Measurements from ENCODE around the gene SCP2. TPM values are rescaled to one million over a fixed set of nuclear protein-coding genes. Genes with fewer than 3 reads are reported as not detected.

The SCP2 gene
- total RNA-seq, 3 donors from 2014 or later, result 47.6 to 67.8 (median 52.2) TPM

DNA sequence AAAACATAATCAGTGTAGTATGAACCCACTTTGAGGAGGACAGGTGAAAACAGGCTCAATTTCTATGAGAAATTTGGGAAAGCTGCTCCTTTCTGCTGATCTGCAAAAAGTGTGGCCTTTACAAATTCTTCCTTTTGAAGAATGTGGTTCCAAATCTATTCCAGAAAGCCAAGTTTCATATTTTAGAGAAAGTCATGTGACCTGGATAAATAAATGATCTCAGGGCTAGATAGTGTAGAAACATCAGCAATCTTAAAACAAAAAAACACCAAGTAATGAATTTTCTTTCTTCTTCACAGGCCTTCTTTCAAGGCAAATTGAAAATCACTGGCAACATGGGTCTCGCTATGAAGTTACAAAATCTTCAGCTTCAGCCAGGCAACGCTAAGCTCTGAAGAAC lies 123.2 kb downstream of the SCP2 start:
- H3K36me3 Mint-ChIP-seq (ENCODE audit: insufficient read depth), result peaks cover 38% of the 10 kb centered on the region
- no peaks in the 10 kb centered on the region for H3K9me3 Mint-ChIP-seq
- DNase-seq (no peak), ATAC-seq (no peak)
- H3K27me3 Mint-ChIP-seq (ENCODE audit: low read depth), result no peaks in the 10 kb centered on the region
- H3K4me3 Mint-ChIP-seq, result no peak overlapping the region
- H3K4me1 Mint-ChIP-seq (ENCODE audit: low read depth), result peaks cover 4% of the 10 kb centered on the region

DNA sequence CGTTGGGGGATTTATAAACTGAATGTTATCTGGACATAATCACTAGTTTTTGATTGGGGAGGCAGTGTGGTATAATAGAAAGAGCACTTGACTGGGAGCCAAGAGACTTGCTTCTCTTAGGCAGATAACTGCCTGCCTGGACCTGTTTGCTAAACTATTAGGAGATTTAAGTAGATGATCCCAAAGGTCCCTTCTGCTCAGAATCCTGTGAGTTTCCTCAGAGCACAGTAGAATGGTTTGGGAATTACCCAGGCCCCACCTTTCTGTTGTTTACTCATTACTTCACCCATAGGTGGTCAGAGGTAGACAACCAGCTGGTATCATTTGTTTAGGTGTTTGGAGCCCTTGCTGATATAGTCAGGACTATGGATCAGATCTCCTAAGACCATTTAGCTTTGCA lies 124.6 kb downstream of the SCP2 start:
- H3K4me1 Mint-ChIP-seq (ENCODE audit: low read depth), result peaks cover 4% of the 10 kb centered on the region
- peaks cover 40% of the 10 kb centered on the region for H3K36me3 Mint-ChIP-seq (ENCODE audit: insufficient read depth)
- H3K9me3 Mint-ChIP-seq, result no peaks in the 10 kb centered on the region
- ATAC-seq, result no peak
- DNase-seq, result no peak
- no peaks in the 10 kb centered on the region for H3K27me3 Mint-ChIP-seq (ENCODE audit: low read depth)
- H3K4me3 Mint-ChIP-seq, result no peak overlapping the region

DNA sequence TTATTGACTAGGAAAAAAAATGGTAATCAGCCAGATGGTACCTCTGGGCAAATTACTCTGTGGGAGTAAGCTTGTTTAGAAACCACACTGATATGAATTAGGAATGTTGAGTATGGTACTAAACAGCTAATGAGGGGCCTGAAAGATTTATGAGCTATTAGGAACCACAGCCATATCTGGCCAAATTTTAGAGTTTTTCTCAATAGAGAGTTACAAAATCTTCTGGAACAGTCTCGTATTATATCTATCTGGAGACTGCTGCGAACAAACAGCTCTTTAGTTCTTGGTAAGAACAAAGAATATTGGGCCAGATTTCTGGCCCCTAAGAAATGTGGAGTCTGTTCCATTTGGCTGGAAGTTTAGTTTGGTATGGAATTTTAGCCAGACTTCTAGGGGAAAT lies 130.1 kb downstream of the SCP2 start:
- ATAC-seq (no peak), DNase-seq (no peak)
- no peaks in the 10 kb centered on the region for H3K9me3 Mint-ChIP-seq
- peaks cover 16% of the 10 kb centered on the region for H3K36me3 Mint-ChIP-seq (ENCODE audit: insufficient read depth)
- H3K4me3 Mint-ChIP-seq, result no peak overlapping the region
- no peaks in the 10 kb centered on the region for H3K4me1 Mint-ChIP-seq (ENCODE audit: low read depth)
- H3K27me3 Mint-ChIP-seq (ENCODE audit: low read depth), result peaks cover 14% of the 10 kb centered on the region

DNA sequence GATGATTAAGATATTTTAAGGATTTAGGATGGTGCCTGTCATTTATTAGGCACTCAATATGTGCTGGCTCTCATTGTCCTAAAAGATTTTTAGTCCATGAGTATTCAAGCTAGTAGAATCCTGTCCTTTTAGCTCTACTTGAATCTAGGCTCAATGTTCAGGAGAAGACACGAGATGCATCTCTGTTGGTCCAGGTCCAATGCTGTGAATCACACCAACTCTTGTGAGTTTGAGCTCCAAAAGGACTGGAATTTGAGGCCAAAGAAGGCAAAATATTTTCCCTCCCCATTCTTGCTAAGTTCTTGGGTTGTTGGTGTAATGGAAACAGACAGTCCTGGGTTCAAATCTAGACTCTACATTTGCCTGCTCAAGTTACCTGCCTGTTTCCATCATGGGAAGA lies 133.5 kb downstream of the SCP2 start:
- no peaks in the 10 kb centered on the region for H3K36me3 Mint-ChIP-seq (ENCODE audit: insufficient read depth)
- peaks cover 40% of the 10 kb centered on the region for H3K27me3 Mint-ChIP-seq (ENCODE audit: low read depth)
- H3K9me3 Mint-ChIP-seq, result no peaks in the 10 kb centered on the region
- no peak for DNase-seq
- no peak overlapping the region for H3K4me3 Mint-ChIP-seq
- peaks cover 6% of the 10 kb centered on the region for H3K4me1 Mint-ChIP-seq (ENCODE audit: low read depth)
- ATAC-seq, result no peak

DNA sequence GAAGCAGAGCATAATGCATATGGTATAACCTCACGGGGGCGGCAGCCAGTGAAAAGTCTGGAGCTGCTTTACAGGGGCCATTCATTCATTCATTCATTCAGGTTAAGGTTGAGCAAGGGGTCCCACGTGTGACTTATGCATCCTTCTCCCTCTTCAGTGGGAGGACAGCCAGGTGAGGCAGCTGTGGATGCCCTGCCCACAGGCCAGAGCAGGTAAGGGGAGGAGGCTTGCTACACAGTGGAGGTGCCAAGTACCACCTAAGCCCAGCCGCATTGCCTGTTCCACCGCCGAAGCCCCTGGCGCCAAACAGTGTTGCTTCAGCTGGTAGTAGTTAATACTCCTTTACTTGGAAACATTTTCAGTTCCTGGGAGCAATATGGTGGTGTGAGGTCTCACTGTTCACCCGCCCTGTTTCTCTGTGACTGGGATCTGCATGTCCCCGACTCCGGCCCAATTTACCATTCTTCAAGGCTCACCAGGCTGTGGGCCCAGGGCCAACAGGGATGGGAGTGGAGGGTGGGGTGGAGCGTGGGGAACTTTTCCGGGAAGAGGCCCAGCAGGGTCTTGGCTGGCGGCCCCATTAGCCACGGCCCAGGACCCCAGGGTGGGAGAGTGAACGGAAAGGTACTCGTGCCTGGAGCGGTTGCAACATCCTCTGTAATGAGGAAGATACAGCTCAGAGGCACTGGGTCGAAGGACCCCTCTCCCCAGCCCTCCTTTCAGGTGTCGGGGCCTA lies 134.2 kb downstream of the SCP2 start:
- Mint-ChIP-seq H3K27me3 (ENCODE audit: low read depth) (peaks cover 42% of the 10 kb centered on the region), H3K4me3 (peak overlapping the region; percentile 54), H3K9me3 (no peaks in the 10 kb centered on the region), H3K4me1 (ENCODE audit: low read depth) (peaks cover 6% of the 10 kb centered on the region), H3K36me3 (ENCODE audit: insufficient read depth) (no peaks in the 10 kb centered on the region)
- DNase-seq (no peak), ATAC-seq (no peak)

DNA sequence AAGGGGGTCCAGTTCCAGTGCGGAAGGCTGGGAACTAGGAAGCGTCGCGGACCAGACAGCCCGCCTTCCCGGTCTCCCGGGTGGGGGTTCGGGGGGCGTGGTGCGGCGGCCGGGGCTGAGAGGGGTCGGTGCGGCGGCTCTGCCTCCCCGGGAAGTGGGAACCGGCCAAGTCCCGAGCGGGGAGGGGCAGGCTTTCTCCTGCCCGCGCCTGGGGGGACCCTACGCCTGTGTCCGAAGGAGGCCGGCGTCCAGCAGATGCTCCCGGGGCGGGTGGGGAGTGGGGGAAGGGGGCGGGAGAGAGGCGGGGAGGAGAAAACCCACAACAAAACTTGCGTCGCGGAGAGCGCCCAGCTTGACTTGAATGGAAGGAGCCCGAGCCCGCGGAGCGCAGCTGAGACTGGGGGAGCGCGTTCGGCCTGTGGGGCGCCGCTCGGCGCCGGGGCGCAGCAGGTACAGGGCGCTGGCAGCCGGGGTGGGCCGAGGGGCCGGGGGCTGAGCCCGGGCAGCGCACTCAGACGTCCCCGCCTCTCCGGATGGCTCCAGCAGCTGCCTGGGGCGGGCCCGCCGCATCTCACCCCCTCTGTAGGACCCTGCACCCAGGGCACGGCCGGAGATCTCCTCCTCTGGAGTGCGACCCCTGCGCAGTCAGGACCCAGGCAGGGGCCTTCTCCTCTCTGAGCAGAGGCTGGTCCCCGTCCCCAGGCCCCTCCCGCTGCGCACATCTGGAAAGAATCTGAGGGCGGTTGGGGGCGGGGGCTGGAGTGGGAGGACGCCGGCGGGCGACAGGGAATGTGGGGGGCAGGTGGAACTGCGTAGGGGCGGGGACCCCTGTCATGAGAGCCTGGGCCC lies 135.0 kb downstream of the SCP2 start, which contains the start of gene PODN:
Gene PODN, plus strand, starts transcription at position 355 of the 849 bp plus-strand sequence. CDS start 7,643 bp downstream, outside the sequence.
- H3K27me3 Mint-ChIP-seq (ENCODE audit: low read depth), result peaks cover 42% of the 10 kb centered on the region
- peaks cover 6% of the 10 kb centered on the region for H3K4me1 Mint-ChIP-seq (ENCODE audit: low read depth)
- ATAC-seq (peak; percentile 67 to 74), DNase-seq (no peak)
- H3K9me3 Mint-ChIP-seq, result no peaks in the 10 kb centered on the region
- peak within 1 kb of the TSS; percentile 54 for H3K4me3 Mint-ChIP-seq
- no peaks in the 10 kb centered on the region for H3K36me3 Mint-ChIP-seq (ENCODE audit: insufficient read depth)

GRCh38 chr1:53062708-53063591 lies 135.9 kb downstream of the SCP2 start:
- no peaks in the 10 kb centered on the region for H3K36me3 Mint-ChIP-seq (ENCODE audit: insufficient read depth)
- H3K4me3 Mint-ChIP-seq, result peak overlapping the region; percentile 47
- H3K27me3 Mint-ChIP-seq (ENCODE audit: low read depth), result peaks cover 42% of the 10 kb centered on the region
- no peak for DNase-seq
- peaks cover 6% of the 10 kb centered on the region for H3K4me1 Mint-ChIP-seq (ENCODE audit: low read depth)
- no peaks in the 10 kb centered on the region for H3K9me3 Mint-ChIP-seq
- peak; percentile 13 to 39 for ATAC-seq

DNA sequence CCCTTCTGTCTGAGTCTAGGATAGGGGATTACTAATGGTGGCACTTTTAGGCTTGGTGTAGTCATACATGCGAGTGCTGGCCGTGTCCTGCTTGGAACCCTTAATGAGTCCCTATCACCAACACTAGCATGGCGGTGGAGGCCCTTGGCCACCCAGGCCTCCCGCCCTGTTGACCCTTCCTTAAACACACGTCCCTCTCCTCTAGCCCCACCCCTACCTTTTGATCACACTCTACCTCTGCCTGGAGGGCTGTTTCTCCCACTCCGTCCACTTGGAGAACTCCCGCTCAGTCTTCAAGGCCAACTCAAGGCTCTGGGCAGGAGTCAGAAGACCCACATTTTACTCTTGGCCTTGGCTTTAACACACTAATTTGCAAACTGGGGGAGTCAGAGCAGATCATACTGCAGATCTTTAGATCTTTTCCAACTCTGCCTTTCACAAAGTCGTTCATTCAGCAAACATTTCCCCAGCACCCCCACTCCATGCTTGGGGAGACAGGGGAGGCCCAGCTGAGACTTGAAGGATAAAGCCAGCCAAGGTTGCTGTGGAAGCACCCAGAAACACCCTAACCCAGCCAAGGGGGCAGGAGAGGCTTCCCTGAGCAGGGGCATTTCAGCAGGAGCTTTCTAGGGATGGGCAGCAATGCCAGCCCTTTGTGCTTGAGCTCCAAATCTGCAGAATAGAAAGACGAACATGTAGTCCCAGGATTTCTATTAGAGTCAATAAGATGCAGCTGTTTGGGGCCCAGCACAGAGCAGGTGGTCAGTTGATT lies 136.9 kb downstream of the SCP2 start:
- H3K36me3 Mint-ChIP-seq (ENCODE audit: insufficient read depth), result no peaks in the 10 kb centered on the region
- H3K4me1 Mint-ChIP-seq (ENCODE audit: low read depth), result peaks cover 6% of the 10 kb centered on the region
- H3K9me3 Mint-ChIP-seq, result no peaks in the 10 kb centered on the region
- H3K27me3 Mint-ChIP-seq (ENCODE audit: low read depth), result peaks cover 42% of the 10 kb centered on the region
- no peak for DNase-seq
- H3K4me3 Mint-ChIP-seq, result no peak overlapping the region
- ATAC-seq, result no peak

DNA sequence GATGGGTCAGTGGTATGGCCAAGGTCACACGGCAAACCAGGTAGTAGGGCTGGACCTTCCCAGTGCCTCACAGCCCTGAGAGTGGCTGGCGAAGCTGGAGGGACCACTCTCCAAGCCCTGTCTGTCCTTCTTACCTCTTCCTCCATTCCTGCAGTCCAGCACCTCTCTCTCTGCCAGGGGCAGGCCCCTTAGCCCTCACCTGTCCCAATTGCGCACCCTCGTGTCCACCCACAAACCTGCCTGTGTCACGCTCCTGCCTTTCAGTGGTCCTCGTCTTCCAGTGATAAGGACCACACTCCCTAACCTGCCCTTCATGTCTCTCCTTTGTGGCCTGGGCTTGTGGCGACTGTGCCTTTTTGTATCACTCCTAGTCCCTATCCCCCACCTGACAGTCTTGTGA lies 138.3 kb downstream of the SCP2 start:
- DNase-seq (no peak), ATAC-seq (no peak)
- peaks cover 6% of the 10 kb centered on the region for H3K4me1 Mint-ChIP-seq (ENCODE audit: low read depth)
- peaks cover 43% of the 10 kb centered on the region for H3K27me3 Mint-ChIP-seq (ENCODE audit: low read depth)
- no peak overlapping the region for H3K4me3 Mint-ChIP-seq
- H3K36me3 Mint-ChIP-seq (ENCODE audit: insufficient read depth), result no peaks in the 10 kb centered on the region
- no peaks in the 10 kb centered on the region for H3K9me3 Mint-ChIP-seq

DNA sequence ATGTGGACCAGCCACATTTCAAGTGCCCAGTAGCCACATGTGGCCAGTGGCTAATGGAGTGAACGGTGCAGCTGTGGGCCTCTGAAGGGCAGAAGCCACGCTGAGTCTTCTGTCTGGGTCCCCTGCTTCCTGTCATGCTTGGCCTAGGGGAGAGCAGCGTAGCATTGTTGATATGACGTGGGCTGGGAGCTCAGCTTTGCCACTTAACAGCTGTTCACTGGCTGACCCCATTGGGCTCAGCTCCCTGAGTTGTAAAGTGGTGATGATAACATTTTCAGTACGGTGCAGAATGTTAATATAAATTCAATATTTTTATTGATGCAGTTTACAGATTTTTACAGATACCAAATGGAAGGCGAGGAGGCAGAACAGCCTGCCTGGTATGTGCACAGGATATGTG lies 139.4 kb downstream of the SCP2 start:
- ATAC-seq, result no peak
- H3K27me3 Mint-ChIP-seq (ENCODE audit: low read depth), result peaks cover 32% of the 10 kb centered on the region
- no peaks in the 10 kb centered on the region for H3K36me3 Mint-ChIP-seq (ENCODE audit: insufficient read depth)
- no peaks in the 10 kb centered on the region for H3K9me3 Mint-ChIP-seq
- H3K4me3 Mint-ChIP-seq, result no peak overlapping the region
- no peak for DNase-seq
- H3K4me1 Mint-ChIP-seq (ENCODE audit: low read depth), result peaks cover 6% of the 10 kb centered on the region

DNA sequence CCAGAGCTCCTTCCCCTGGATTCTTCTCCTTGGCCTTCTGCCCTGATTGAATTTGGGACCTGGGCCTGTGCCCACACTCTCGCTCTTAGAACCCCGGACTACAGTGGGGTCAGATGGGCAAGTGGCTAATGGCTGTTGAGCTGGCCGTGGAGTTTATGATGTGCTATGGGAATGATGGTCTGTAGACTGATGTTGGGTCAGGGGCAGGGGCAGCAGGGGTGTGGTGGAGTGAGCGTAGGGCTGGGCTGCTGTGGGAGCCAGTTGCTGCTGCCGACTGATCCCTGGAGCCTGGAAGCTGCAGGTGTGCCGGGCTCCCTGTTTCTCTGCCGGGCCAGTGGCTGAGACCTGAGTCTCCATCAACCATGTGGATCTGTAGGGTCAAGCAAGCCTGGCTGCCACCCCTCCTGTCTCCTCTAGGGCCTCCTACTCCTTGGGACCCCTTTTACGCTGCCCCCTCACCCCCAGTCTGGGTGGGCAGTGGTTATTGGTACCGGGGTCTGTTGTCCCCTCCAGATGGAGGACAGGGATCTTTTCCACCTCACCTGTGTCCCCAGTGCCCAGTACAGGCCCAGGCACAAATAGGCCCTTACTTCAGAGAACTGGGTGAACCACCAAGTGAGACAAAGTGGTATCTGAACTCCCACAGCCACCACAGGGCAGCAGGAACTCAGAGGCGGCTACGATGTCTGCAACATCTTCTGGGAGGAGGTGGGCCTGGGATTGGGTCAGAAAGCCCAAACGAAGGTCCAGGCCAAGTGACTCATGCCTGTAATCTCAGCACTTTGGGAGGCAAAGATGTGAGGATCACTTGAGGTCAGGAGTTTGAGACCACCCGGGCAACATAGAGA lies 140.0 kb downstream of the SCP2 start:
- DNase-seq, result no peak
- Mint-ChIP-seq H3K9me3 (no peaks in the 10 kb centered on the region), H3K4me3 (no peak overlapping the region), H3K4me1 (ENCODE audit: low read depth) (peaks cover 6% of the 10 kb centered on the region), H3K27me3 (ENCODE audit: low read depth) (peaks cover 30% of the 10 kb centered on the region), H3K36me3 (ENCODE audit: insufficient read depth) (no peaks in the 10 kb centered on the region)
- no peak for ATAC-seq

DNA sequence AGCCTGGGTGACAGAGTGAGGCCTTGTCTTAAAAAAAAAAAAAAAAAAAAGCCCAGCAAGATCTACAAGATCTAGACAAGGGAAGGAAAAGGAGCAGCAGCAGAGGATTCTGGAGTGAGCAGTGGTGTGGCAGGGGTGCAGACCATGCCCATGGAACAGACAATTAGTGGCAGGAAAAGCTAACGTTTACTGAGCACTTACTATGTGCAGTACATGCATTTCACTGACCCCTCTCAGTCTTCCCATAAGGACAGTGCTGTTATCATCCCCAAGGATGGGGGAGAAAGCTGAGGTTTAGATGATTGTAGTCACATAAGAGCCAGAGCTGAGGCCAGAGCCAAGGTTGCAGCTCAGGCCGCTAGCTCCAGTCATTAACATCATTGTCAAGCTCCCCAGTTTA lies 140.8 kb downstream of the SCP2 start:
- no peak overlapping the region for H3K4me3 Mint-ChIP-seq

More for the DNA sequence above, 140.8 kb downstream of the SCP2 start:
- H3K27me3 Mint-ChIP-seq (ENCODE audit: low read depth), result peaks cover 27% of the 10 kb centered on the region
- ATAC-seq, result no peak
- H3K9me3 Mint-ChIP-seq, result no peaks in the 10 kb centered on the region
- DNase-seq, result no peak
- no peaks in the 10 kb centered on the region for H3K36me3 Mint-ChIP-seq (ENCODE audit: insufficient read depth)
- H3K4me1 Mint-ChIP-seq (ENCODE audit: low read depth), result peaks cover 6% of the 10 kb centered on the region
